Activated naive CD4-positive, alpha-beta T cell treated with anti-CD3 and anti-CD28 coated beads, Interleukin-2, amount 50 U/mL, for 72 hours (primary cell): ENCODE results near the gene LILRA6. TPM values are rescaled to one million over a fixed set of nuclear protein-coding genes. Genes with fewer than 3 reads are reported as not detected.
A peak's percentile ranks its signal among the peaks of the same experiment; 100 is the strongest.

Source experiments
- ATAC-seq, 2 donors: fragments of 150-1000 bp; cut with Tn5 transposase; 2 replicates each; pipeline ENCODE4 v1.10.0; 2021; ENCODE audit warnings: mild to moderate bottlenecking in 2 of 2, moderate library complexity in 2 of 2
- DNase-seq, 2 donors: peaks; one replicate each; pipeline ENCODE4 v3.0.0; 2021 to 2022; ENCODE audit warnings: low spot score in 2 of 2
- H3K27ac Mint-ChIP-seq, 2 donors: one replicate each; pipeline ENCODE4 v1.8.0; 2022; ENCODE audit warnings: mild to moderate bottlenecking in 2 of 2, mixed read lengths in 2 of 2
- H3K36me3 Mint-ChIP-seq, 2 donors: one replicate each; pipeline ENCODE4 v1.8.0; 2022; ENCODE audit warnings: mixed read lengths in 2 of 2
- H3K9me3 Mint-ChIP-seq, 2 donors: one replicate each; pipeline ENCODE4 v1.8.0; 2022; ENCODE audit warnings: mixed read lengths in 2 of 2
- total RNA-seq, 2 donors: library from RNA; stranded (reverse); gene quantifications; one replicate each; pipeline ENCODE4 v1.2.3, GENCODE V29; 2022

The LILRA6 gene
- total RNA-seq, 2 donors from 2014 or later = not detected

- Mint-ChIP-seq H3K36me3 (peaks cover 11 to 18% of the 10 kb centered on the region in 2 donors), H3K9me3 (no peaks in the 10 kb centered on the region), H3K27ac (peak overlapping the region; percentile 95 to 97)
- DNase-seq = peak in 1 of 2 donors; percentile 76
- no peak for ATAC-seq
Measured at GRCh38 chr19:54188215-54188871, 54.2 kb downstream of the LILRA6 start.

DNA sequence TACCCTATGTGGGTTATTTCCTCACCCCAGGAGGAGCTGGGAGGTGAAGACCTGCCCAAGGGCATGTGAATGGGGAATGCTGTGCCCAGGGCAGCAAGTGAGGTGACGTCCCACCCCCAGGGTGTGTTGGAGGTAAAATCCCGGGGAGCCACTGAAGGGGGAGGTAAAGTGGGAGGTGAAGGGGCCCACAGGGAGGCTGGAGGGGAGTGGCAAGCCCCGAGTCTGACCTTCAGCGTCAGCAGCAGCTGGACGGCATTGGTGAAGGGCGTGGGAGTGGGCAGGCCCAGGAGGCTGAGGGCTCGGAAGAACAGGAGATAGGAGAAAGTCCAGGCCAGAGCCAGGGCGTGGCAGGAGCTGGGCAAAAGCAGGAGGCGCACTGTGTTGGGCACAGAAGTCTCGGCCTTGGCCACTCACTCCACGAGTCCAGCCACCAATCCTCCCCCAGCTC, 55.6 kb downstream of the LILRA6 start:
- DNase-seq (no peak), ATAC-seq (no peak)
- peak overlapping the region; percentile 17 to 95 for H3K27ac Mint-ChIP-seq
- no peaks in the 10 kb centered on the region for H3K9me3 Mint-ChIP-seq
- peaks cover 11 to 18% of the 10 kb centered on the region in 2 donors for H3K36me3 Mint-ChIP-seq

Other genes starting within 250 kb of the LILRA6 start
- gene VSTM1, start 178.9 kb downstream of the LILRA6 start, total RNA-seq = not detected
- not detected for gene TARM1, start 161.4 kb downstream of the LILRA6 start, total RNA-seq
- gene OSCAR, start 142.0 kb downstream of the LILRA6 start, total RNA-seq = under 1 TPM in 1 of 2 donors, not detected in 1; 0.72 TPM
- 10 to 100 TPM; 59.4 to 76.1 TPM for gene NDUFA3, start 139.9 kb downstream of the LILRA6 start, total RNA-seq
- 10 to 100 TPM; 30.4 to 37.4 TPM for gene TFPT, start 127.1 kb downstream of the LILRA6 start, total RNA-seq
- 10 to 100 TPM; 47.9 to 92.9 TPM for gene PRPF31, start 127.0 kb downstream of the LILRA6 start, total RNA-seq
- gene CNOT3, start 105.0 kb downstream of the LILRA6 start, total RNA-seq = 10 to 100 TPM; 57.3 to 59.9 TPM
- 1 to 10 TPM; 3.5 to 6.1 TPM for gene LENG1, start 83.1 kb downstream of the LILRA6 start, total RNA-seq
- not detected for gene TMC4, start 69.6 kb downstream of the LILRA6 start, total RNA-seq
- 10 to 100 TPM; 56.8 to 97.2 TPM for gene MBOAT7, start 53.2 kb downstream of the LILRA6 start, total RNA-seq
- gene TSEN34, start 51.5 kb downstream of the LILRA6 start, total RNA-seq = 10 to 100 TPM; 10.2 to 15.8 TPM
- 1,000 to 10,000 TPM; 1,448 to 1,707 TPM for gene RPS9, start 41.9 kb downstream of the LILRA6 start, total RNA-seq
- gene LILRB3, start 19.8 kb downstream of the LILRA6 start, total RNA-seq = under 1 TPM in 1 of 2 donors, not detected in 1; 0.37 TPM
- not detected for gene LILRB5, start 14.5 kb upstream of the LILRA6 start, total RNA-seq
- gene LILRB2, start 38.3 kb upstream of the LILRA6 start, total RNA-seq = not detected
- not detected for gene LILRA5, start 70.4 kb upstream of the LILRA6 start, total RNA-seq
- not detected for gene LILRA4, start 96.4 kb upstream of the LILRA6 start, total RNA-seq
- 1 to 10 TPM; 2.9 to 9.9 TPM for gene LAIR1, start 122.1 kb upstream of the LILRA6 start, total RNA-seq
- under 1 TPM in 1 of 2 donors, not detected in 1; 0.37 TPM for gene TTYH1, start 172.7 kb upstream of the LILRA6 start, total RNA-seq
- 100 to 1,000 TPM; 191 to 205 TPM for gene LENG8, start 206.4 kb upstream of the LILRA6 start, total RNA-seq
- gene LENG9, start 221.0 kb upstream of the LILRA6 start, total RNA-seq = 1 to 10 TPM; 2.5 to 5.8 TPM
- gene CDC42EP5, start 230.5 kb upstream of the LILRA6 start, total RNA-seq = not detected